ENCODE measurements around the gene TNFSF10. TPM values are rescaled to one million over a fixed set of nuclear protein-coding genes. Genes with fewer than 3 reads are reported as not detected.

Gene TNFSF10
- total and polyA plus RNA-seq, 2 of the 4 experiments (the other 2 are of a cell fraction): 0.63 to 1.3 TPM

GRCh38 chr3:172543884-172544283 is 20.7 kb upstream of the TNFSF10 start:
- H2BK120ac ChIP-seq (ENCODE audit: low read depth, low read length): no peak overlapping the region
- H3K18ac ChIP-seq (ENCODE audit: low read depth, low read length): no peak overlapping the region
- intact Hi-C loops (cut with micrococcal nuclease) (no loop called here), in situ Hi-C loops (cut with MboI; ENCODE audit: low sequenced_read_pairs) (no loop called here), dilution Hi-C loops (cut with HindIII; ENCODE audit: low sequenced_read_pairs, unreplicated experiment) (no loop called here)
- H3K56ac ChIP-seq (ENCODE audit: extremely low read depth, insufficient read depth, low read length): no peak overlapping the region
- no peaks in the 10 kb centered on the region; the same call in 1 of the 2 replicates for H3K9me1 ChIP-seq (ENCODE audit: insufficient read depth, low read length)
- H3K23ac ChIP-seq (ENCODE audit: low read depth, low read length): no peak overlapping the region
- H3K4ac ChIP-seq (ENCODE audit: low read depth, low read length): no peak overlapping the region
- no peak for ATAC-seq (ENCODE audit: low read depth)
- POLR2A ChIA-PET (ENCODE audit: unreplicated experiment): no interaction called here
- H3K9ac ChIP-seq (ENCODE audit: low read depth, low read length): no peak overlapping the region
- no peak for DNase-seq
- no peak overlapping the region for H3K27ac ChIP-seq (ENCODE audit: insufficient read depth, low read length)
- H2BK5ac ChIP-seq (ENCODE audit: low read depth, low read length, poor library complexity, severe bottlenecking): no peak overlapping the region
- H2AFZ ChIP-seq (replicated peaks; ENCODE audit: low read length, poor library complexity): no peak overlapping the region
- no peak overlapping the region for H2BK20ac ChIP-seq (ENCODE audit: low read depth, low read length)
- BruUV-seq (replicated peaks): no TSS peak
- no peak overlapping the region for H4K91ac ChIP-seq (ENCODE audit: insufficient read depth, low read depth, low read length)
- TF ChIP-seq MAZ (IDR thresholded peaks at IDR 0.05; ENCODE audit: borderline replicate concordance, low read depth, low read length): no peak
- no peak for TF ChIP-seq SMC3 (IDR thresholded peaks at IDR 0.05; ENCODE audit: low read depth, low read length)
- TF ChIP-seq RAD21 (IDR thresholded peaks at IDR 0.05; ENCODE audit: low read length): no peak
- no peak for TF ChIP-seq POLR2A (IDR thresholded peaks at IDR 0.05; ENCODE audit: low read depth, low read length)
- no peak for TF ChIP-seq CTCF (conservative IDR thresholded peaks at IDR 0.05; ENCODE audit: low read depth, low read length)
- no peak for TF ChIP-seq ELK1 (IDR thresholded peaks at IDR 0.05; ENCODE audit: borderline replicate concordance, low read depth, low read length)
- no peak for TF ChIP-seq RCOR1 (IDR thresholded peaks at IDR 0.05; ENCODE audit: insufficient replicate concordance, low read length)
- TF ChIP-seq RFX5 (IDR thresholded peaks at IDR 0.05; ENCODE audit: low read depth, low read length): no peak
- TF ChIP-seq NFE2L2 (IDR thresholded peaks at IDR 0.05; ENCODE audit: low read depth, low read length): no peak
- TF ChIP-seq USF2 (IDR thresholded peaks at IDR 0.05; ENCODE audit: low read depth, low read length): no peak
- TF ChIP-seq MXI1 (IDR thresholded peaks at IDR 0.05; ENCODE audit: borderline replicate concordance, low read depth, low read length): no peak
- TF ChIP-seq FOS (IDR thresholded peaks at IDR 0.05; ENCODE audit: low read depth, low read length): no peak
- TF ChIP-seq CEBPB (IDR thresholded peaks at IDR 0.05; ENCODE audit: low read depth, low read length): no peak
- no peak for TF ChIP-seq MAFK (IDR thresholded peaks at IDR 0.05; ENCODE audit: low read depth, low read length)
- no peak for TF ChIP-seq CHD1 (IDR thresholded peaks at IDR 0.05; ENCODE audit: low read depth, low read length)
- TF ChIP-seq BHLHE40 (IDR thresholded peaks at IDR 0.05; ENCODE audit: low read depth, low read length): no peak
- peaks cover 3% of the 10 kb centered on the region for H3K4me1 ChIP-seq (ENCODE audit: control insufficient read depth, insufficient read depth, low read length)
- no peak overlapping the region for H4K5ac ChIP-seq (ENCODE audit: low read depth, low read length)
- H3K79me1 ChIP-seq (ENCODE audit: low read depth in 1 of 2, low read length in 2 of 2): no peaks in the 10 kb centered on the region
- CTCF ChIA-PET: interaction anchor here (1.2 kb wide), 1 partner anchor 13 kb away, joined by 4 read pairs; no protein-coding TSS in a partner anchor
- no peak overlapping the region for H4K8ac ChIP-seq (ENCODE audit: low read depth in 2 of 2, low read length in 2 of 2)
- no peak overlapping the region for H2AK9ac ChIP-seq (replicated peaks; ENCODE audit: low read depth, low read length, poor library complexity)
- no peak overlapping the region for H3K14ac ChIP-seq (replicated peaks; ENCODE audit: low read depth, low read length)
- H2BK15ac ChIP-seq (ENCODE audit: low read depth, low read length): no peak overlapping the region
- no peaks in the 10 kb centered on the region for H4K20me1 ChIP-seq (ENCODE audit: insufficient read depth, low read length)
- H3K9me3 ChIP-seq (ENCODE audit: control insufficient read depth, insufficient read depth, low read length): no peaks in the 10 kb centered on the region
- no peak overlapping the region for H3K4me3 ChIP-seq (ENCODE audit: insufficient read depth, low read depth, low read length)
- H3K4me2 ChIP-seq (ENCODE audit: low read depth, low read length): no peak overlapping the region
- no CpG with 5 or more reads among the region's 2 CpGs for WGBS, 2 experiments (ENCODE audit: extremely low coverage in 2 of 2, insufficient read length in 1 of 2)
- no peak overlapping the region for H2AK5ac ChIP-seq (ENCODE audit: low read depth, low read length)
- H3K36me3 ChIP-seq (ENCODE audit: control insufficient read depth, insufficient read depth, low read length): no peaks in the 10 kb centered on the region
- no peaks in the 10 kb centered on the region for H3K27me3 ChIP-seq (ENCODE audit: control insufficient read depth, insufficient read depth, low read length)
